GM23338 (cell line): ENCODE measurements around the gene GABARAP. TPM values are rescaled to one million over a fixed set of nuclear protein-coding genes. Genes with fewer than 3 reads are reported as not detected.

Source experiments
- ATAC-seq: fragments of 200-7000 bp; cut with Tn5 transposase; 3 replicates; pipeline ENCODE4 v1.9.1; 2020
- DNase-seq: peaks from one replicate; pipeline ENCODE4 v3.0.0-alpha.2; 2015; ENCODE audit warnings: low spot score
- H2AFZ ChIP-seq: fragments of 200-600 bp; sonication (generic); 2 replicates; pipeline ENCODE4 v1.8.0; 2016; ENCODE audit warnings: antibody characterized with exemption, mild to moderate bottlenecking, moderate library complexity
- H3F3A ChIP-seq: fragments of 200-600 bp; sonication (generic); replicated peaks from 2 replicates; pipeline ENCODE4 v1.8.0; 2017; ENCODE audit warnings: antibody characterized with exemption, mixed run types, low read depth
- H3K27ac ChIP-seq: fragments of 200-600 bp; sonication (generic); 2 replicates; pipeline ENCODE4 v1.6.1; 2016; ENCODE audit warnings: low read depth
- H3K27me3 ChIP-seq: fragments of 200-600 bp; sonication (generic); 2 replicates; pipeline ENCODE4 v1.8.0; 2016; ENCODE audit warnings: mild to moderate bottlenecking, mixed run types, moderate library complexity; ENCODE audit not compliant: insufficient read depth
- H3K36me3 ChIP-seq: fragments of 200-600 bp; sonication (generic); 2 replicates; pipeline ENCODE4 v1.8.0; 2016; ENCODE audit warnings: mild to moderate bottlenecking; ENCODE audit not compliant: insufficient read depth
- H3K4me1 ChIP-seq: fragments of 200-600 bp; sonication (generic); 2 replicates; pipeline ENCODE4 v1.8.0; 2016; ENCODE audit warnings: mild to moderate bottlenecking, moderate library complexity; ENCODE audit not compliant: insufficient read depth
- H3K4me2 ChIP-seq: fragments of 200-600 bp; sonication (generic); 2 replicates; pipeline ENCODE4 v1.7.1; 2017; ENCODE audit warnings: mixed run types
- H3K4me3 ChIP-seq: fragments of 200-600 bp; sonication (generic); 2 replicates; pipeline ENCODE4 v1.6.1; 2016; ENCODE audit warnings: mixed run types
- H3K79me2 ChIP-seq: fragments of 200-600 bp; sonication (generic); replicated peaks from 2 replicates; pipeline ENCODE4 v1.8.0; 2017; ENCODE audit warnings: mild to moderate bottlenecking; ENCODE audit not compliant: insufficient read depth
- H3K9me2 ChIP-seq: fragments of 200-600 bp; sonication (generic); 2 replicates; pipeline ENCODE4 v1.8.0; 2017; ENCODE audit not compliant: insufficient read depth
- H4K20me1 ChIP-seq: fragments of 200-600 bp; sonication (generic); replicated peaks from 2 replicates; pipeline ENCODE4 v1.8.0; 2017; ENCODE audit warnings: mild to moderate bottlenecking; ENCODE audit not compliant: insufficient read depth
- H3K27ac Mint-ChIP-seq: 2 replicates; pipeline ENCODE4 v1.8.0; 2020; ENCODE audit warnings: inconsistent platforms, mild to moderate bottlenecking, moderate library complexity, mixed read lengths
- H3K27me3 Mint-ChIP-seq: 3 replicates; pipeline ENCODE4 v1.8.0; 2022; ENCODE audit warnings: low read depth, mild to moderate bottlenecking, moderate library complexity, mixed read lengths, inconsistent platforms; ENCODE audit not compliant: insufficient read depth, poor library complexity
- H3K36me3 Mint-ChIP-seq: 3 replicates; pipeline ENCODE4 v1.8.0; 2021; ENCODE audit warnings: low read depth, mild to moderate bottlenecking, inconsistent platforms, moderate library complexity, mixed read lengths
- H3K4me1 Mint-ChIP-seq: 3 replicates; pipeline ENCODE4 v1.8.0; 2020; ENCODE audit warnings: mild to moderate bottlenecking, inconsistent platforms, mixed read lengths
- H3K4me3 Mint-ChIP-seq: 3 replicates; pipeline ENCODE4 v1.8.0; 2021; ENCODE audit warnings: moderate library complexity, mild to moderate bottlenecking, inconsistent platforms, mixed read lengths
- H3K9me3 Mint-ChIP-seq: 3 replicates; pipeline ENCODE4 v1.8.0; 2020; ENCODE audit warnings: moderate library complexity, mild to moderate bottlenecking, inconsistent platforms, mixed read lengths
- CREB1 ChIP-seq: fragments of 250-450 bp; sonication (Bioruptor Pico); IDR thresholded peaks from 2 replicates; pipeline ENCODE4 v1.5.0; 2020; ENCODE audit warnings: low read depth, mild to moderate bottlenecking, moderate library complexity
- CTCF ChIP-seq, 2 experiments: fragments of 200-600 bp in 1 of 2; sonication (generic) in 1 of 2; conservative IDR thresholded peaks; 2 replicates each; pipeline versions ENCODE4 v1.5.1 to v1.6.1; 2016 to 2017; ENCODE audit warnings: antibody characterized with exemption in 2 of 2, low read depth in 2 of 2, mild to moderate bottlenecking in 2 of 2, moderate library complexity in 1 of 2
- ETS1 ChIP-seq: IDR thresholded peaks from 2 replicates; pipeline ENCODE4 v1.6.1; 2016; ENCODE audit warnings: antibody characterized with exemption
- EZH2 ChIP-seq: fragments of 200-600 bp; sonication (generic); IDR thresholded peaks from one replicate; pipeline ENCODE4 v1.8.0; 2017; ENCODE audit warnings: antibody characterized with exemption, mild to moderate bottlenecking, low read depth; ENCODE audit not compliant: unreplicated experiment
- EZH2phosphoT487 ChIP-seq: fragments of 200-600 bp; sonication (generic); IDR thresholded peaks from one replicate; pipeline ENCODE4 v1.8.1; 2018; ENCODE audit warnings: antibody characterized with exemption; ENCODE audit not compliant: unreplicated experiment
- JUNB ChIP-seq: IDR thresholded peaks from one replicate; pipeline ENCODE4 v1.6.1; 2016; ENCODE audit warnings: antibody characterized with exemption; ENCODE audit not compliant: unreplicated experiment
- NANOG ChIP-seq: IDR thresholded peaks from 2 replicates; pipeline ENCODE4 v1.6.1; 2016; ENCODE audit warnings: antibody characterized with exemption, borderline replicate concordance
- POLR2AphosphoS5 ChIP-seq: IDR thresholded peaks from 2 replicates; pipeline ENCODE4 v1.6.1; 2016; ENCODE audit warnings: antibody characterized with exemption, low read depth
- REST ChIP-seq: IDR thresholded peaks from one replicate; pipeline ENCODE4 v1.6.1; 2018; ENCODE audit warnings: antibody characterized with exemption; ENCODE audit not compliant: unreplicated experiment
- ZNF114 ChIP-seq: fragments of 250-450 bp; sonication (Bioruptor Pico); IDR thresholded peaks from 2 replicates; pipeline ENCODE4 v1.5.0; 2020; ENCODE audit warnings: mild to moderate bottlenecking, moderate library complexity
- ZNF331 ChIP-seq: fragments of 250-450 bp; sonication (Bioruptor Pico); IDR thresholded peaks from 2 replicates; pipeline ENCODE4 v1.5.0; 2020; ENCODE audit warnings: low read depth, mild to moderate bottlenecking, moderate library complexity
- polyA plus RNA-seq: library from polyadenylated mRNA; unstranded; fragments of >200 nt; fragmentation: Nextera tagmentation; extraction: Ambion mirVana; gene quantifications from 2 replicates; pipeline ENCODE4 v1.2.1, GENCODE V29; 2016
- total RNA-seq: library from RNA; depleted of rRNA; stranded (reverse); fragments of >200 nt; shearing (Covaris generic); gene quantifications from 2 replicates; pipeline ENCODE4 v1.2.3, GENCODE V29; 2014
- TF ChIP-seq, protein P1 (sequence below): fragments of 250-450 bp; sonication (Bioruptor Pico); IDR thresholded peaks from 2 replicates; pipeline ENCODE4 v1.5.0; 2020; ENCODE audit warnings: mild to moderate bottlenecking, moderate library complexity

Gene GABARAP
- total and polyA plus RNA-seq, 2 experiments from 2014 or later, result 128 to 520 TPM

DNA sequence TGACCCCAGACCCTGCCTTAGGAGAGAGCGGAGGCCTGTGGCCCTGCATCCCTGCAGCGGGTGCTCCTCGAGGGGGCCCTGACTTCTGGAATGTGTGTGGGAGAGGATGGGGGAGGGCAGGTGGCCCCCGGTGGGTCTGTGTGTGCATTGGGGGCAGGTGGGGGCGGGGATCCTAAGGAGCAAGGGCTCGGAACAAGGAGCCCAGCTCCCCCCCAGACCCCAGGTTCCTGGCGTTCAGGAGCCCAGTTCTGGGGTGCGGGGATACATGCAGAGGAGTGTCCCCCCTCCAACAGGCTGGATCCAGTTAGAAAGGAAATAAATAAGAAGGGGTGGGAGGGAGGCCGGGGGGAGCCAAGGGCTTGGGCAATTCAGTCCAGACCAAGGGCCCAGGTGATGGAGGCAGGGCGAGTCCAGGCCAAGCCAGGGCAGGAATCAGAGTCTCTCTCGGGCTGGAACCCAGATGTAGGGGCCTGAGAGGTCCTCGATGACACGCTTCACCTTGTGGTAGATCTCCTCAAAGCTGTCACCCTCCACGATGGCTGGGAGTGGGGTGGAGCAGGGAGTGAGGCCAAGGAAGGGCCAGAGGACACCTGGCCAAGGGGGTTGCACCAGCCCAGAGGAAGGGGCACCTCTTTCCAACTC is 51.9 kb downstream of the GABARAP start:
- Histone ChIP-seq H3K4me1 (no peaks in the 10 kb centered on the region; the same call in 1 of the 2 replicates), H3K27ac (no peak overlapping the region), H2AFZ (no peak overlapping the region), H3K9me2 (no peaks in the 10 kb centered on the region), H3K79me2 (no peaks in the 10 kb centered on the region), H3K36me3 (no peaks in the 10 kb centered on the region; the same call in 1 of the 2 replicates), H3K4me3 (no peak overlapping the region), H3K27me3 (no peaks in the 10 kb centered on the region), H3F3A (0 out of 2 replicates have a peak, but pooled peaks cover 5% of the 10 kb centered on the region), H3K4me2 (no peak overlapping the region), H4K20me1 (peaks cover 7% of the 10 kb centered on the region)
- no peaks in the 10 kb centered on the region for H3K9me3 Mint-ChIP-seq
- ATAC-seq (no peak), DNase-seq (no peak)
- H3K27ac Mint-ChIP-seq, result no peak overlapping the region
- H3K36me3 Mint-ChIP-seq, result peaks cover 45% of the 10 kb centered on the region
- no peak overlapping the region for H3K4me3 Mint-ChIP-seq
- TF ChIP-seq, protein P1, sequence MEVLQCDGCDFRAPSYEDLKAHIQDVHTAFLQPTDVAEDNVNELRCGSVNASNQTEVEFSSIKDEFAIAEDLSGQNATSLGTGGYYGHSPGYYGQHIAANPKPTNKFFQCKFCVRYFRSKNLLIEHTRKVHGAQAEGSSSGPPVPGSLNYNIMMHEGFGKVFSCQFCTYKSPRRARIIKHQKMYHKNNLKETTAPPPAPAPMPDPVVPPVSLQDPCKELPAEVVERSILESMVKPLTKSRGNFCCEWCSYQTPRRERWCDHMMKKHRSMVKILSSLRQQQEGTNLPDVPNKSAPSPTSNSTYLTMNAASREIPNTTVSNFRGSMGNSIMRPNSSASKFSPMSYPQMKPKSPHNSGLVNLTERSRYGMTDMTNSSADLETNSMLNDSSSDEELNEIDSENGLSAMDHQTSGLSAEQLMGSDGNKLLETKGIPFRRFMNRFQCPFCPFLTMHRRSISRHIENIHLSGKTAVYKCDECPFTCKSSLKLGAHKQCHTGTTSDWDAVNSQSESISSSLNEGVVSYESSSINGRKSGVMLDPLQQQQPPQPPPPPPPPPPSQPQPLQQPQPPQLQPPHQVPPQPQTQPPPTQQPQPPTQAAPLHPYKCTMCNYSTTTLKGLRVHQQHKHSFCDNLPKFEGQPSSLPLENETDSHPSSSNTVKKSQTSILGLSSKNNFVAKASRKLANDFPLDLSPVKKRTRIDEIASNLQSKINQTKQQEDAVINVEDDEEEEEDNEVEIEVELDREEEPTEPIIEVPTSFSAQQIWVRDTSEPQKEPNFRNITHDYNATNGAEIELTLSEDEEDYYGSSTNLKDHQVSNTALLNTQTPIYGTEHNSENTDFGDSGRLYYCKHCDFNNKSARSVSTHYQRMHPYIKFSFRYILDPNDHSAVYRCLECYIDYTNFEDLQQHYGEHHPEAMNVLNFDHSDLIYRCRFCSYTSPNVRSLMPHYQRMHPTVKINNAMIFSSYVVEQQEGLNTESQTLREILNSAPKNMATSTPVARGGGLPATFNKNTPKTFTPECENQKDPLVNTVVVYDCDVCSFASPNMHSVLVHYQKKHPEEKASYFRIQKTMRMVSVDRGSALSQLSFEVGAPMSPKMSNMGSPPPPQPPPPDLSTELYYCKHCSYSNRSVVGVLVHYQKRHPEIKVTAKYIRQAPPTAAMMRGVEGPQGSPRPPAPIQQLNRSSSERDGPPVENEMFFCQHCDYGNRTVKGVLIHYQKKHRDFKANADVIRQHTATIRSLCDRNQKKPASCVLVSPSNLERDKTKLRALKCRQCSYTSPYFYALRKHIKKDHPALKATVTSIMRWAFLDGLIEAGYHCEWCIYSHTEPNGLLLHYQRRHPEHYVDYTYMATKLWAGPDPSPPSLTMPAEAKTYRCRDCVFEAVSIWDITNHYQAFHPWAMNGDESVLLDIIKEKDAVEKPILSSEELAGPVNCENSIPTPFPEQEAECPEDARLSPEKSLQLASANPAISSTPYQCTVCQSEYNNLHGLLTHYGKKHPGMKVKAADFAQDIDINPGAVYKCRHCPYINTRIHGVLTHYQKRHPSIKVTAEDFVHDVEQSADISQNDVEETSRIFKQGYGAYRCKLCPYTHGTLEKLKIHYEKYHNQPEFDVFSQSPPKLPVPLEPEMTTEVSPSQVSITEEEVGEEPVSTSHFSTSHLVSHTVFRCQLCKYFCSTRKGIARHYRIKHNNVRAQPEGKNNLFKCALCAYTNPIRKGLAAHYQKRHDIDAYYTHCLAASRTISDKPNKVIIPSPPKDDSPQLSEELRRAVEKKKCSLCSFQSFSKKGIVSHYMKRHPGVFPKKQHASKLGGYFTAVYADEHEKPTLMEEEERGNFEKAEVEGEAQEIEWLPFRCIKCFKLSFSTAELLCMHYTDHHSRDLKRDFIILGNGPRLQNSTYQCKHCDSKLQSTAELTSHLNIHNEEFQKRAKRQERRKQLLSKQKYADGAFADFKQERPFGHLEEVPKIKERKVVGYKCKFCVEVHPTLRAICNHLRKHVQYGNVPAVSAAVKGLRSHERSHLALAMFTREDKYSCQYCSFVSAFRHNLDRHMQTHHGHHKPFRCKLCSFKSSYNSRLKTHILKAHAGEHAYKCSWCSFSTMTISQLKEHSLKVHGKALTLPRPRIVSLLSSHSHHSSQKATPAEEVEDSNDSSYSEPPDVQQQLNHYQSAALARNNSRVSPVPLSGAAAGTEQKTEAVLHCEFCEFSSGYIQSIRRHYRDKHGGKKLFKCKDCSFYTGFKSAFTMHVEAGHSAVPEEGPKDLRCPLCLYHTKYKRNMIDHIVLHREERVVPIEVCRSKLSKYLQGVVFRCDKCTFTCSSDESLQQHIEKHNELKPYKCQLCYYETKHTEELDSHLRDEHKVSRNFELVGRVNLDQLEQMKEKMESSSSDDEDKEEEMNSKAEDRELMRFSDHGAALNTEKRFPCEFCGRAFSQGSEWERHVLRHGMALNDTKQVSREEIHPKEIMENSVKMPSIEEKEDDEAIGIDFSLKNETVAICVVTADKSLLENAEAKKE (CRISPR knock-in tag), result no peak
- TF ChIP-seq JUNB (no peak), CTCF (conservative IDR thresholded peaks at IDR 0.05; ENCODE audit: low read depth in 2 of 2) (no peak), ETS1 (no peak), ZNF331 (no peak), EZH2phosphoT487 (no peak), REST (no peak), NANOG (no peak), CREB1 (CRISPR knock-in tag) (no peak), ZNF114 (CRISPR knock-in tag) (no peak), POLR2AphosphoS5 (no peak), EZH2 (no peak)
- peaks cover 2% of the 10 kb centered on the region; the same call in 2 of the 3 replicates for H3K4me1 Mint-ChIP-seq
- H3K27me3 Mint-ChIP-seq, result peaks cover 14% of the 10 kb centered on the region
